GM18526 (cell line): ENCODE results near the gene YWHAE.

Source experiments
- POLR2A ChIP-seq: IDR thresholded peaks from 3 replicates; pipeline ENCODE4 v1.6.1; 2011; ENCODE audit not compliant: insufficient read length; ENCODE audit errors: extremely low read depth

The YWHAE gene

DNA sequence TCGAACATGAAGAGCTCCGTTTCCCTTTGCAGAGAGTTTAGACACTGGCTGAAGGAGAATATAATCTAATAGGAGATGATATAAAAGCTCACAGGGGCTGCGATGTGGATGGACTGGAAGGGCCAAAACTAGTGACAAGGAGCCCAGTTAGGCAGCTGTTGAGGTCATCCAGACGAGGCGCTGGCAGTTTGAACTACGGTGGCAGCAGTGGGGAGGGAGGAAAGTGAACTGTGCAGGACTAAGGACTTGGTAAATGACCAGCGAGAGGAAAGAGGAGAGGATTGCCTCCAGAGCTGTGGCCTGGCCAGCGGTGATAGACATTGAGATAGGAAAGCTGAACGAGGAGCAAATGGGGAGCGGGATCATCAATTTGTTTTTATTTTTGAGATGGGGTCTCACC, 14.6 kb upstream of the YWHAE start:
- no peak for TF ChIP-seq POLR2A

GRCh38 chr17:1414001-1414574, 14.1 kb upstream of the YWHAE start:
- no peak for TF ChIP-seq POLR2A

DNA sequence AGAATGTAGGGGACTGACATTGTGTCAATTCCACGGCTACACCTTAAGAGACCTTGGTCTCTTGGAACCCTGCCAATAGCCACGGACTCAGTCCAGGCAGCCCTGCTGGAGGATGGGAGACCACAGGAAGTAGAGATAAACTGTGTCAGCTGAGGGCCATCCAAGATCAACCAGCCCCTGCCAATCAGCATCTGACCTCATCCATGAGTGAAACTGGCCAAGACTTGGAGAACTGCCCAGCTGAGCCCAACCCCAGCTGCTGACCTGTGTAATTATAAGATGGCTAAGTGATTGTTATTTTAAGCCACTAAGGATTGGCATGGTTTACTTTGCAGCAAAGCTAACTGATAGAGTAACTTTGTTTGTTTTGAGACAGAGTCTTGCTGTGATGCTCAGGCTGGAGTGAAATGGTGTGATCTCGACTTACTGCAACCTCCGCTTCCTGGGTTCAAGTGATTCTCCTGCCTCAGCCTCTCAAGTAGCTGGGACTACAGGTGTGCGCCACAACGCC, 13.3 kb upstream of the YWHAE start:
- TF ChIP-seq POLR2A = no peak

- TF ChIP-seq POLR2A = no peak
Measured at GRCh38 chr17:1412185-1413110, 12.4 kb upstream of the YWHAE start.

GRCh38 chr17:1402262-1402586, 2.2 kb upstream of the YWHAE start:
- TF ChIP-seq POLR2A = no peak

- TF ChIP-seq POLR2A = no peak
Measured at GRCh38 chr17:1398931-1399678, 917 bp downstream of the YWHAE start.

DNA sequence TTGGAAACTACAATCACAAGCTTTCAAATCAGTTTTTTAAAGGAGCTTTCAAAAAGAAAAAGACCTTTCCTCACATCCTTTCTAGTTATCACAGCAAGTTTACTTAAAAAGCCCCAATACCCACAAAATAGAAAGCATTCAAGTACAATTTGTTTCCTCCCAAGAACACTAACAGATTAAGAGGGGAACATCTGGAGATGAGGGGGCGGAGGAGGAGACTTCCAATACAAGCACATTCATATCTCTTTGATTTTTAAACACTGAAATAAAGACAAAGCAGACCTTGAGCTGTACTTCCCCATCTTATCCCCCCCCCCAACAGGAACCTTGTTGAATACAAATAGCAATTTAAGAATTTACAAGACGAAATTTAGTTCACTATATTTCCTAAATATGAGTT, 2.0 kb downstream of the YWHAE start:
- no peak for TF ChIP-seq POLR2A

- TF ChIP-seq POLR2A = no peak
Measured at GRCh38 chr17:1391577-1391976, 8.4 kb downstream of the YWHAE start.

DNA sequence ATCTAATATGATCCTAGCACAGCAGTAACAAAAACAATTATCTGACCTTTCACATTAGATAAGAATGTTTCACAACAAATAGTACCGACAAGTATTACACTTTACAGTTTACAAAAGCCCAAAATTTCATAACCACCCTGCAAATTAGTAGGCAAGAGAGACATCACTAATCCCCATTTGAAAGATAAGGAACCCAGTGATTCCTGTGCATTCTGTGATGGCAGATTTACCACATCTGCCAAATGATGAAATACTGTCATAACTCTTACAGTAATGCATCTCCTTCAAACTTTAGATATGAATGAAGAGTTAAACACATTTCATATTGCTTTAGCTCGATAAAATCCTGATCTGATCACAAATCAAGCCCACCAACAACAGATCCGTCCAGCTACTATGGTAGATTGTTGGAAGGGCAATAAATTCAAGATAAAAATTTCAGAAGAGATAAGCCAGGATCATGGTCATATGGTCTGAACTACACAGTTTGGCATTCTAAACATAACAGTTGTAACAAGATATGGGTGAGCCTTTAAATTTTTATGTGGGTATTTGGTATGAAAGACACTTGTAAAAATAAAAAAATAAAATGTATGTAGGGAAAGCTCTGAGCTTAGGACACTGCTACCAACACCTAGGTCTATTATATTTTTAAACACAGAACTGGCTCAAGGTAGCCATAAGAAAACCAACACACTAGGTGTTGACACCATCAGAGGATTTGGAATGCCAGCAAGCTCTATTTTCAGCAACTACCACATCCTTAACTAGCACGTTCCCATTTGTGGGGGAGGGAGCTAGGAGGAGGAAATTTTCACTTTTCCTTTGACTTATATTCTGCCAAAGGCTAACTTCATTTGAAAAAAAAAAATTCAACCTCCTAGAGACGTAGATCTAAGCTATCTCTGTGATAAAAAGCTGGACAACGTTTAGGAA, 9.3 kb downstream of the YWHAE start:
- no peak for TF ChIP-seq POLR2A

DNA sequence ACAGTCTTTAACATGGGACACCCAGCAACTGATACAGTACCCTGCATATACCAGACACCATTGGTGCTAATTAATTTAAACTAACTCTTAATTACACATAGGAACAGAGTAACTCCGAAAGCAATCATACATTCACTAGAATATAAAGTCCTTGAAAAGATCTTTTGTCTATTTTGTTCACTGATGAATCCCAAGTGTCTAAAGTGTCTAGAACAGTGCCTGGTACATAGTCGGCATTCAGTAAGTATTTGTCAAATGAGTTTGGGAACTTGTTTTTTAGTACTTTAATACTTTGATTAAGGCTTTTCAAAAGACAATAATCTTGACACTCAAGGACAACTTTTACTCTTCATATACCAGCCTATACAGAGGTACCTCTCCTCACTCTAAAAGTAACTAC, 13.8 kb downstream of the YWHAE start:
- TF ChIP-seq POLR2A = no peak

DNA sequence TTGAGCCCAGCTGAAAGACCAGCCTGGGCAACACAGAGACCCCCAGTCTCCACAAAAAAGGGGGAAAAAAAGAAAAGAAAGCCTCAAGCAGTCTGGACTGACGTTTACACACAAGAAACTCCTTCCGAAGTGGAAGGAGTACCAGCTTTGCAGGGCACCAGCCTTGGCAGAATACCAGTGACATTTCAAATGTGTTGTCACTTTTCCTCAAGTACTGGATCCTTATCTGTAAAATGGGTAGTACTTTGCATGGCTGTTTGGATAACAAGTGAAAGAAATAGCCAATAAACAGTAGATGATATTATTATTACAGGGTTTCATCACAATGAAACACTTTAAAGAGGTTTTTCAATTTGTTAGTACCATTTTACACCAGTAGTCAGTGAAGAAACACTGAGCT, 14.2 kb downstream of the YWHAE start:
- TF ChIP-seq POLR2A = no peak

GRCh38 chr17:1384905-1385435, 15.1 kb downstream of the YWHAE start:
- TF ChIP-seq POLR2A = no peak

- no peak for TF ChIP-seq POLR2A
Measured at GRCh38 chr17:1379930-1380313, 20.1 kb downstream of the YWHAE start.

DNA sequence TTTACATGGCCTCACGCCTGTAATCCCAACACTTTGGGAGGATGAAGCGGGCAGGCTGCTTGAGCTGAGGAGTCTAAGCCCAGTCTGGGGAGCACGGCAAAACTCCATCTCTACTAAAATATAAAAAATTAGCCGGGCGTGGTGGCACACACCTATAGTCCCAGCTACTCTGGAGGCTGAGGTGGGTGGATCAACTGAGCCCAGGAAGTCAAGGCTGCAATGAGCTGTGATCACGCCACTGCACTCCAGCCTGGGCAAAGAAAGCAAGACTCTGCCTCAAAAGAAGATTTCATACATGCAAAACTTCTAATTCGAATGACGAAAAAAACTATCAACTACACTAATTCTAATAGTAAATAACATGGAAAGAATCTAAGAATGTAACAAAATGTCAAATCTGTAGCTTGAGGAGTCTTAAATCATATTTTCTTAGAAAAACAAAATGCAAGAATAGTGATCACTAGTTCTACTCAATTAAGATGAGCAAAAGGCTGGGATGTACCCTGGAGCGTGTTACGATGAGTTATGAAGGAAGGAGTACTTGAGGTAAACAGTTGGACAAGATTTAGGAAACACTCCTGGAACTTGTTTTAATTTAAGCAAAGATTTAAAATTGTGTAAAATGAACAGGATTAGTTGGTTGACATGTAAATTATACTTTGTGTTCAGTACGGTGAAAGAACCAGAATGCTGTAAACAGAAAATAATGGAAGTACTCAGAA, 20.7 kb downstream of the YWHAE start:
- TF ChIP-seq POLR2A = no peak
